Thoracic aorta (tissue), 2 donors: ENCODE measurements around the gene TBC1D5. TPM values are rescaled to one million over a fixed set of nuclear protein-coding genes. Genes with fewer than 3 reads are reported as not detected.

Experiments used
- ATAC-seq: fragments of 150-250 bp; one replicate; pipeline ENCODE4 v1.8.0; 2017; ENCODE audit warnings: low read depth; ENCODE audit not compliant: insufficient number of reproducible peaks, low FRiP score
- DNase-seq: peaks from one replicate; pipeline ENCODE4 v3.0.0-alpha.2; 2020; ENCODE audit warnings: low spot score
- H3K27ac ChIP-seq, 2 donors: fragments of 200-600 bp; sonication (generic); 1 replicate in 1 of 2; 2 replicates in 1 of 2; pipeline ENCODE4 v1.5.1; 2016; ENCODE audit warnings: mild to moderate bottlenecking in 2 of 2, moderate library complexity in 2 of 2
- H3K27me3 ChIP-seq: fragments of 200-600 bp; sonication (generic); replicated peaks from 2 replicates; pipeline ENCODE4 v1.6.0; 2016; ENCODE audit warnings: mild to moderate bottlenecking; ENCODE audit not compliant: insufficient read depth
- H3K36me3 ChIP-seq: fragments of 200-600 bp; sonication (generic); one replicate; pipeline ENCODE4 v1.5.1; 2016
- H3K4me1 ChIP-seq, 2 donors: fragments of 200-600 bp; sonication (generic); 1 replicate in 1 of 2; 2 replicates in 1 of 2; pipeline versions ENCODE4 v1.5.1 to v1.6.0; 2016; ENCODE audit warnings: low read depth in 2 of 2, mild to moderate bottlenecking in 1 of 2; ENCODE audit not compliant: control insufficient read depth in 1 of 2
- H3K4me3 ChIP-seq: fragments of 200-600 bp; sonication (generic); 2 replicates; pipeline ENCODE4 v1.5.1; 2016; ENCODE audit warnings: mild to moderate bottlenecking
- H3K9me3 ChIP-seq: fragments of 200-600 bp; sonication (generic); 2 replicates; pipeline ENCODE4 v1.5.1; 2016
- total RNA-seq, 2 donors: library from RNA; depleted of rRNA; stranded (reverse); fragments of >200 nt; gene quantifications; one replicate each; pipeline versions ENCODE4 v1.1.0 to v1.2.3, GENCODE V29; 2016
- TF ChIP-seq, protein P1 (sequence below): fragments of 200-600 bp; sonication (generic); IDR thresholded peaks from one replicate; pipeline ENCODE4 v1.5.1; 2019; ENCODE audit warnings: antibody characterized with exemption

The TBC1D5 gene
- total RNA-seq, 2 donors from 2014 or later, result 80.6 to 103 TPM

DNA sequence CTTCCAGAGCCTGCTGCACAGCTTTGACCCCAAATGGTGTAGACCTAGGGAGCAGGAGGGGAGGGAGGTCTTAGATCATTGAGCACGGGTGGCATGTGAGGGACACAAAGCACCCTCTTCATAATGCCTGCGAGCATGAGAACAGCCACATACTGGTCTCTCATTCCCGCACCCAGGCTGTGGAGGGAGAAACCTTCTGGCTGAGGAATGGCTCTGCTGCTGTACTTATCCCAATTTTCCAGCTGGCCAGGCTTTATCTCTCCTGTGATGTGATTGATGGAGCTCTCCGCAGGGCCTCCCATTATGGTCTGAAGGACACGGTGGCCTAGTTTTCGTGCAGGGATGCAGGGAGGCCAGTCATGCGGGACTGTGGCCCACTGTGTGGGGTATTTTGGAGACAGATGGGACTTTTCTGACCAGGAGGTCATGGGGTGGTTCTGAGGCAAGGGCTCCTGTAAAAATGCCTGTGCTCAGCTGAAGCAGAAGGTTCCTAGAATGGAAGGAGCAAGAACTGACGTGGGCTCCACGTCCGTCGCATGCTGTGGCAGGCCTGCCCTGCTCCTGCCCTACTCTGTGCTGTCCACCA is 606.2 kb downstream of the TBC1D5 start:
- Histone ChIP-seq H3K27ac (peak overlapping the region; percentile 57 to 62), H3K4me3 (no peak overlapping the region), H3K9me3 (no peaks in the 10 kb centered on the region), H3K27me3 (no peaks in the 10 kb centered on the region), H3K4me1 (peaks cover 9 to 70% of the 10 kb centered on the region in 2 donors), H3K36me3 (no peaks in the 10 kb centered on the region)
- ATAC-seq, result peak; percentile 38
- DNase-seq, result no peak
- TF ChIP-seq, protein P1, sequence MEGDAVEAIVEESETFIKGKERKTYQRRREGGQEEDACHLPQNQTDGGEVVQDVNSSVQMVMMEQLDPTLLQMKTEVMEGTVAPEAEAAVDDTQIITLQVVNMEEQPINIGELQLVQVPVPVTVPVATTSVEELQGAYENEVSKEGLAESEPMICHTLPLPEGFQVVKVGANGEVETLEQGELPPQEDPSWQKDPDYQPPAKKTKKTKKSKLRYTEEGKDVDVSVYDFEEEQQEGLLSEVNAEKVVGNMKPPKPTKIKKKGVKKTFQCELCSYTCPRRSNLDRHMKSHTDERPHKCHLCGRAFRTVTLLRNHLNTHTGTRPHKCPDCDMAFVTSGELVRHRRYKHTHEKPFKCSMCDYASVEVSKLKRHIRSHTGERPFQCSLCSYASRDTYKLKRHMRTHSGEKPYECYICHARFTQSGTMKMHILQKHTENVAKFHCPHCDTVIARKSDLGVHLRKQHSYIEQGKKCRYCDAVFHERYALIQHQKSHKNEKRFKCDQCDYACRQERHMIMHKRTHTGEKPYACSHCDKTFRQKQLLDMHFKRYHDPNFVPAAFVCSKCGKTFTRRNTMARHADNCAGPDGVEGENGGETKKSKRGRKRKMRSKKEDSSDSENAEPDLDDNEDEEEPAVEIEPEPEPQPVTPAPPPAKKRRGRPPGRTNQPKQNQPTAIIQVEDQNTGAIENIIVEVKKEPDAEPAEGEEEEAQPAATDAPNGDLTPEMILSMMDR, result no peak

DNA sequence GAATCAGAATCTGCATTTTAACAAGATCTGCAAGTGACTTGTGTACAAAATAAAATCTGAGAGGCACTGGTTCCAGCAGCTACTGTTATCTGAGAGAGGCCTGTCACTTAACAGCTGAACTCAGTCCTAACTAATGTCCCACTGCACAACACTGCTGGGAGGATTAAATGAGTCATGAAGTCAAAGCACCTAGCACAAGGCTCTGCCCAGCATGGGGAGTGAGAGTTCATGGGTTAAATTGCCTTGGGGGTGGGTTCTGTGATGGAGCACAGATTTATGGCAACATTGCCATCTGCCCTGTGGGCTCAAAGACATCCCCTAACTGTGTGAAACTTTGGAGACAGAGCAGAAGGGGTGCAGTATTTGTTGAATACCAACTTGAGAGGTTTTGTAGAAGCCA is 606.7 kb downstream of the TBC1D5 start:
- H3K27me3 ChIP-seq, result no peaks in the 10 kb centered on the region
- H3K36me3 ChIP-seq, result no peaks in the 10 kb centered on the region
- TF ChIP-seq, protein P1, result no peak
- peaks cover 5 to 68% of the 10 kb centered on the region in 2 donors for H3K4me1 ChIP-seq
- no peak for ATAC-seq
- no peak overlapping the region for H3K4me3 ChIP-seq
- peak overlapping the region; percentile 57 to 62 for H3K27ac ChIP-seq
- no peaks in the 10 kb centered on the region for H3K9me3 ChIP-seq
- no peak for DNase-seq

DNA sequence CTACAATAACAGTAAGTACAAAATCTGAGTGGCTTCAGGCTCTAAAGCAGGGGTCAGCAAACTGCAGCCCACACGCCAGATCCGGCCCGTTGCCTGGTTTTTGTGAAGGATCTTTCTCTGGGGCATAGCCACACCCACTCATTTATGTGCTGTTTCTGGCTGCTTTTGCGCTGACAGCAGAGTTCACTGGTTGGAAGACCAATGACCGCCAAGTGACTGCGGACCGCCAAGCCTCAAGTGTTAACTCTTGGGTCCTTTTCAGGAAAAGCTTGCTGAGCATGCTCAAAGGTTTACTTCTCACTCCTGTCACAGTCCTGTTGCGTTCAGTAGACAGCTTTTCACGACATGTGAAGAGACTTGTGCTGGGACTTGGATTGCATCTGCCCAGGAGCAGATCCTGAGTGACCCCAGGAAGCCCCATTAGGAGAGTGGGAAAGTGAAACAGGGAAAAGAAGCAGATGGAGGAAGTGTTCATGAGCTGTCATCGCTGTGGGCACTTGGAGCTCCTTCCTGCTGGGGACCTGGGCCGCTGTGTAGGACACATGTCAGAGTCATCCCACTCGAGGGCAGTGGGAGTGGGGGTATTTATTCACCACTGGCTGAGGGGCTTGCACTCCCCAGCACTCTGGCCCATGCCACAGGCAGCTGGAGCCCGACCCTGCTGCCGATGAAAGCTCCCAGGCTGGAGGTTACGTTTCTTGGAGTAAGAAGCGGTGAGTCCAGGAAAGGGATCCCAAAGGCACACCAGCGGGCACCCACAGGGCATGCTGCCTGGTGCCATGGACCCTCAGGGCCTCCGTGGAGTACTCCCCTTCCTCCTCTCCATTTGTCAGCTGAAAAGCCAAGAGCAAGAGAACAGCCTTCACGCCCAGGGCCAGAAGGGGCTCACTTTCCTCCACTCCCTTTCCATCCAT is 608.5 kb downstream of the TBC1D5 start:
- Histone ChIP-seq H3K36me3 (no peaks in the 10 kb centered on the region), H3K9me3 (no peaks in the 10 kb centered on the region), H3K27ac (peak overlapping the region in 1 of 2 donors; percentile 30), H3K4me3 (no peak overlapping the region), H3K27me3 (no peaks in the 10 kb centered on the region), H3K4me1 (peaks cover 0 to 51% of the 10 kb centered on the region in 2 donors)
- TF ChIP-seq, protein P1, result no peak
- DNase-seq (no peak), ATAC-seq (no peak)

DNA sequence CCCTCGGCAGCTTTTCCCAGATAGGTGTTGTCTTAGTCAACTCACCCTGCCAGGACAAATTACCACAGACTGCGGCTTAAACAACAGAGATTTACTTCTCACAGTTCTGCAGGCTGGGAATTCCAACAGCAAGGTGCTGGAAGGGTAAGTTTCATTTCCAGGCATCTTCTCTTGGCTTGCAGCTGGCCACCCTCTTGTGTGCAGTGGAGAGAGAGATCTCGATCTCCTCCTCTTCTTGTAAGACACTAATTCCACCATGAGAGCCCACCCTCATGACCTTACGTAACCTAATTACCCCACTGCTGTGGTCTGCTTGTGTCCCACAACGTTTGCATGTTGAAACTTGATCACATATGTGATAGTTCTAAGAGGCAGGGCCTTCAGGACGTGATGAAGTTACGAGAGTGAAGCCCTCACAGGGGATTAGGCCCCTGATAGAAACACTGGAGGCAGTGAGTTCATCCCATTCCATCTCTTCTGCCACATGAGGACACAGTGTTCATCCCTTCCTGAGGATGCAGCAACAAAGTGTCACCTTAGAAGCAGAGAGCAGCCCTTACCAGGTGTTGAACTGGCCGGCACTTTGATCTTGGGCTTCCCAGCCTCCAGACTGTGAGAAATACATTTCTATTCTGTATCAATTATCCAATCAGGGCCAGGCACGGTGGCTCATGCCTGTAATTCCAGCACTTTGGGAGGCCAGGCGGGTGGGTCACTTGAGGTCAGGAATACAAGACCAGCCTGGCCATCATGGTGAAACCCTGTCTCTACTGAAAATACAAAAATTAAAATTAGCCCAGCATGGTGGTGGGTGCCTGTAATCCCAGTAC is 609.9 kb downstream of the TBC1D5 start:
- Histone ChIP-seq H3K27ac (no peak overlapping the region), H3K9me3 (no peaks in the 10 kb centered on the region), H3K4me3 (no peak overlapping the region), H3K27me3 (no peaks in the 10 kb centered on the region), H3K36me3 (no peaks in the 10 kb centered on the region), H3K4me1 (peaks cover 0 to 39% of the 10 kb centered on the region in 2 donors)
- DNase-seq, result no peak
- ATAC-seq, result no peak
- TF ChIP-seq, protein P1, result no peak

DNA sequence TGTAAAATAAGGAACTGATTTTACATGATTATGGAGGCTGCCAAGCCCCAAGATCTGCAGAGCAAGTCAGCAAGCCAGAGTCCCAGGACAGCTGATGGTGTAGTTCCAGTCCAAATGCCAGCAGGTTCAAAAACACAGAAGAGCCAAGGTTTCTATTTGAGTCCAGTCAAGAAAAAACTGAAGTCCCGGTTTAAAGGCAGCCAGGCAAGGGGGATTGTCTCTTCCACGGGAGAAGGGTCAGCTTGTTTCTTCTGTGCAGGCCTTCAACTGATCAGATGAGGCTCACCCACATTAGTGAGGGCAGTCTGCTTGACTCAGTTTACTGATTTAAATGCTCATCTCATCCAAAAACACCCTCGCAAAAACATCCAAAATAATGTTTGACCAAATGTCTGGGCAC is 611.5 kb downstream of the TBC1D5 start:
- Histone ChIP-seq H3K9me3 (no peaks in the 10 kb centered on the region), H3K27me3 (no peaks in the 10 kb centered on the region), H3K4me3 (no peak overlapping the region), H3K27ac (no peak overlapping the region), H3K36me3 (no peaks in the 10 kb centered on the region), H3K4me1 (peaks cover 0 to 23% of the 10 kb centered on the region in 2 donors)
- DNase-seq (no peak), ATAC-seq (no peak)
- TF ChIP-seq, protein P1, result no peak
